ENCODE measurements around the gene LIN9. TPM values are rescaled to one million over a fixed set of nuclear protein-coding genes. Genes with fewer than 3 reads are reported as not detected.

LIN9 gene
- total and polyA plus RNA-seq, 2 donors (not counting 3 experiments of a cell fraction or from before 2014, with no cell fraction given) = 2.5 to 7.6 TPM

GRCh38 chr1:226207048-226207447 is 101.9 kb downstream of the LIN9 start:
- H2AFZ ChIP-seq (ENCODE audit: low read depth, low read length) = no peak overlapping the region
- dilution Hi-C loops (cut with MboI; ENCODE audit: extremely low pct_ligation_motif_present, low sequenced_read_pairs) (no loop called here), intact Hi-C loops (cut with micrococcal nuclease) (no loop called here)
- no TSS peak for BruUV-seq (replicated peaks)
- no peaks in the 10 kb centered on the region for H3K36me3 ChIP-seq (ENCODE audit: control insufficient read depth in 2 of 2, extremely low read depth in 1 of 2, insufficient read depth in 2 of 2, low read length in 2 of 2)
- H3K4me2 ChIP-seq (ENCODE audit: insufficient read depth, low read length) = no peak overlapping the region
- ChIA-PET CTCF (interaction anchor here (1.5 to 2.0 kb wide), 3 partner anchors 10 to 82 kb away, joined by 3 to 7 read pairs (median 5); no protein-coding TSS in a partner anchor), POLR2A (no interaction called here)
- no peak overlapping the region for H3K27ac ChIP-seq (ENCODE audit: insufficient read depth, low read depth, low read length)
- H3K4me3 ChIP-seq (replicated peaks in 1 of 3; ENCODE audit: insufficient read depth in 1 of 3, low read depth in 1 of 3, low read length in 3 of 3) = no peak overlapping the region
- FAIRE-seq (no peak), DNase-seq (ENCODE audit: low read depth, low spot score) (no peak)
- no peaks in the 10 kb centered on the region for H3K9me1 ChIP-seq (replicated peaks; ENCODE audit: control insufficient read depth, extremely low read depth, insufficient read depth, low read length)
- H4K20me1 ChIP-seq (replicated peaks; ENCODE audit: control insufficient read depth, extremely low read depth, insufficient read depth, low read length) = no peaks in the 10 kb centered on the region
- no peak overlapping the region for H3K9ac ChIP-seq (replicated peaks; ENCODE audit: extremely low read depth, insufficient read depth, low read length)
- peaks cover 0 to 1% of the 10 kb centered on the region in 2 experiments for H3K27me3 ChIP-seq (ENCODE audit: control insufficient read depth in 2 of 2, insufficient read depth in 2 of 2, low read length in 2 of 2)
- H3K4me1 ChIP-seq (ENCODE audit: control insufficient read depth, extremely low read depth, insufficient read depth, low read length) = no peaks in the 10 kb centered on the region
- no peaks in the 10 kb centered on the region for H3K79me2 ChIP-seq (ENCODE audit: control insufficient read depth, insufficient read depth, low read length)
- TF ChIP-seq EZH2 (IDR thresholded peaks at IDR 0.05; ENCODE audit: borderline replicate concordance, low read depth, low read length, severe bottlenecking) (no peak), JUN (IDR thresholded peaks at IDR 0.05; ENCODE audit: borderline replicate concordance, insufficient read depth, insufficient read length, low read depth) (no peak), POLR2A (IDR thresholded peaks at IDR 0.05; ENCODE audit: low read depth, low read length) (no peak)
- H3K9me3 ChIP-seq (replicated peaks; ENCODE audit: control insufficient read depth, insufficient read depth, low read length) = no peaks in the 10 kb centered on the region

GRCh38 chr1:226204198-226204597 is 104.8 kb downstream of the LIN9 start:
- H3K79me2 ChIP-seq (ENCODE audit: control insufficient read depth, insufficient read depth, low read length) = no peaks in the 10 kb centered on the region
- H3K27ac ChIP-seq (ENCODE audit: insufficient read depth, low read depth, low read length) = no peak overlapping the region
- H3K4me1 ChIP-seq (ENCODE audit: control insufficient read depth, extremely low read depth, insufficient read depth, low read length) = no peaks in the 10 kb centered on the region
- H3K27me3 ChIP-seq (ENCODE audit: control insufficient read depth in 2 of 2, insufficient read depth in 2 of 2, low read length in 2 of 2) = peaks cover 0 to 1% of the 10 kb centered on the region in 2 experiments
- no peaks in the 10 kb centered on the region for H3K9me1 ChIP-seq (replicated peaks; ENCODE audit: control insufficient read depth, extremely low read depth, insufficient read depth, low read length)
- TF ChIP-seq GATA2 (IDR thresholded peaks at IDR 0.05; ENCODE audit: insufficient read depth, insufficient read length, low read depth, low read length) = no peak
- no peak for TF ChIP-seq JUN (IDR thresholded peaks at IDR 0.05; ENCODE audit: borderline replicate concordance, insufficient read depth, insufficient read length, low read depth)
- intact Hi-C loops (cut with micrococcal nuclease) = no loop called here
- H3K4me3 ChIP-seq (replicated peaks in 1 of 3; ENCODE audit: insufficient read depth in 1 of 3, low read depth in 1 of 3, low read length in 3 of 3) = no peak overlapping the region
- H2AFZ ChIP-seq (ENCODE audit: low read depth, low read length) = no peak overlapping the region
- no peak for DNase-seq (ENCODE audit: low read depth, low spot score)
- dilution Hi-C loops (cut with MboI; ENCODE audit: extremely low pct_ligation_motif_present, low sequenced_read_pairs) = no loop called here
- POLR2A ChIA-PET = no interaction called here
- FAIRE-seq = no peak
- no peaks in the 10 kb centered on the region for H3K36me3 ChIP-seq (ENCODE audit: control insufficient read depth in 2 of 2, extremely low read depth in 1 of 2, insufficient read depth in 2 of 2, low read length in 2 of 2)
- no peaks in the 10 kb centered on the region for H3K9me3 ChIP-seq (replicated peaks; ENCODE audit: control insufficient read depth, insufficient read depth, low read length)
- CTCF ChIA-PET = no interaction called here
- H4K20me1 ChIP-seq (replicated peaks; ENCODE audit: control insufficient read depth, extremely low read depth, insufficient read depth, low read length) = no peaks in the 10 kb centered on the region
- H3K4me2 ChIP-seq (ENCODE audit: insufficient read depth, low read length) = no peak overlapping the region
- no TSS peak for BruUV-seq (replicated peaks)
- no peak overlapping the region for H3K9ac ChIP-seq (replicated peaks; ENCODE audit: extremely low read depth, insufficient read depth, low read length)

All from endothelial cell of umbilical vein (primary cell).